ENCODE results near the gene OBP2B. TPM values are rescaled to one million over a fixed set of nuclear protein-coding genes. Genes with fewer than 3 reads are reported as not detected.
"Not testable (repeated sequence)": the region's sequence is repeated elsewhere in the genome, so short reads cannot be mapped to it uniquely, and the experiment has no call there.

OBP2B gene
- under 1 TPM in 2 of 4 donors, not detected in 2; 0.29 to 0.32 TPM for polyA plus RNA-seq (ENCODE audit: insufficient read length in 4 of 4)

DNA sequence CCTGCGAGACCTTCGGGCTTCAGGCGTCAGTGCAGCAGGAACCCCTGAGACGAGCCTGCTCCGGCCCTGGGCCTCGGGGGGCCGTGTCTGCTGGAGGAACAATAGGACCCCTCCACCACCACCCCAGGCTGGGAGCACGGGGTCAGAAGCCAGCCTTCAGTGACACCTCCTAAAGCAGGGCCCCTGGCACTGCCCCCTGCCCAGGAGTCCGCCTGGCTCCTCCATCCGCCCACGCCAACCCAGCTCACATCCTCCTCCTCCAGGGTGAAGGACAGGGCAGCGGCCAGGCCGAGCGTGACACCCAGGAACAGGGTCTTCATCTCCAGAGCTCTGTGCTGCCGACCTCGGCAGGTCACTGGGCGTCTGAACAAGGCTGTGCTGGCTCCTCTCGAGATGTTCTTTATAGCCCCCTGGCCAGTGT, at the start of gene OBP2B:
Gene OBP2B, minus strand, starts transcription at position 371 of the 421 bp plus-strand sequence. Its CDS starts 51 bp downstream, at position 320.
- not testable (repeated sequence) for DNase-seq (ENCODE audit: low read depth in 4 of 4, low spot score in 3 of 4)

- DNase-seq (ENCODE audit: low read depth in 4 of 4, low spot score in 3 of 4) = no peak
Measured at GRCh38 chr9:133258061-133259015, 49.3 kb upstream of the OBP2B start.

- DNase-seq (ENCODE audit: low read depth in 4 of 4, low spot score in 3 of 4) = no peak
Measured at GRCh38 chr9:133257465-133257956, 48.5 kb upstream of the OBP2B start.

- no peak for DNase-seq (ENCODE audit: low read depth in 4 of 4, low spot score in 3 of 4)
Measured at GRCh38 chr9:133256686-133257091, 47.6 kb upstream of the OBP2B start.

- DNase-seq (ENCODE audit: low read depth in 4 of 4, low spot score in 3 of 4) = no peak
Measured at GRCh38 chr9:133256136-133256461, 47.0 kb upstream of the OBP2B start.

- DNase-seq (ENCODE audit: low read depth in 4 of 4, low spot score in 3 of 4) = no peak
Measured at GRCh38 chr9:133255371-133256135, 46.5 kb upstream of the OBP2B start.

DNA sequence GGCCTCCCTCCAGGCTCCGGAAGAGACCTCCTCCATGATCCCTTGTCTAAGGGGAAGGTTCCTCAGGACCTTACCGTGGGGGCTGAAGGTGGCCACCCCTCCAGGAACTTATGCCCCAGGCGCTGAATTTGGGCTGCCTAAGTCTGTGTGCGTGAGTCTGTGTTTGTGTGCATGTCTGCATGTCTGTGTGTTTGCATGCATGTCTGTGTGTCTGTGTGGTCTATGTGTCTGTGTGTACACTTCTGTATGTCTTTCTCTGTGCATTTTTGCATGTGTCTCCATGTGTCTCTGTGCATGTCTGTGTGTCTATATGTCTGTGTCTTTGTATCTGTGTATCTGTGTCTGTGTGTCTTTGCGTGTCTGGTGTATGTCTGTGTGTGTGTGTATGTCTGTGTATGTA, 45.4 kb upstream of the OBP2B start:
- no peak for DNase-seq (ENCODE audit: low read depth in 4 of 4, low spot score in 3 of 4)

DNA sequence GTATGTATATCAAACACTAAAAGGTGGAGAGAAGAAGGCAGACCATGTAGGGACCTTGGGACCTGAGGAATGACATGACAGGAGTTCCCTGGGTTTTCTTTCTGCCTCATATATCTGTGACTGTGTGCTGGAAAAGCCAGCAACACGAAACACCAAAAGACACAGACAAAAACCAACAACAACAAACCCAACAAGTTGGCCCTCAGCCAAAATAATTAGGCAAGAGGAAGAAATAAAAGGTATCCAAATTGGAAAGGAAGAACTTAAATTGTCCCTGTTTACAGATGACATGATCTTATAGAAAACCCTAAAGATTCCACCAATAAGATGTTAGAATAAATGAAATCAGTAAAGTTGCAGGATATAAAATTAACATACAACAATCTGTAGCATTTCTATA, 44.2 kb upstream of the OBP2B start:
- DNase-seq (ENCODE audit: low read depth in 4 of 4, low spot score in 3 of 4) = no peak

DNA sequence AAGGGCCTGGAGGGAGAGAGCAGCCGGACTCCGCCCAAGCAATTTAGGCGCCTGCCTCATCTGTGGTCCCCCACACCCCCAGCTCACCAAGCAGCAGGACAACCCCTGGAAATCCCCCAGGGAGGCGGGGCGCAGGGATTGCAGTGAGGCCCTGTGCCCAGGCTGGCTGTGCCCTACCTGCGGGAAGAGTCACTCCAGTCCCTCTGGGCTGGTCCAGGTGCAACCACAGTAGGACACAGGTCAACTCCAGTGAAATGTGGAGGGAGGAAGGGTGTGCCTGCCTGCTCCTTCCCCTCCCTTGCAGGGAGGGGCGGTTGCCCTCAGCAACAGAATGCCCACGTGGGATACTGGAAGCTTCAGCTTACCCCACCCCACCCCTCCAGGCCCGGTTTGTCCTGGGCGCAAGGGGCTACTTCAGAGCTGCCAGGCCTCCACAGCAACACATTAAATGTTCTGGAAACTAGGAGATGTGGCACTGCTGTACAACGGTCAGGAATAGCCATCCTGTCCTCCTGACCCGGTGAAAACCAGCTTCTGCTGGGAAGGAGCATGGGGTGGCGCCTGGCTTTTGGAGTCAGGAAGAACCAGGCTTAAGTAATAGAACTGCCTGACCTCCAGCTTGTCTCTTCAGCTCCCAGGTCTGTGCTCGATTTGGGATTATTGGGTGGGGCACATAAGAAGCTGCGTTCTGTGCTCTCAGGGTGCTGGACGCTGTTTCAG, 43.4 kb upstream of the OBP2B start:
- no peak for DNase-seq (ENCODE audit: low read depth in 4 of 4, low spot score in 3 of 4)

- DNase-seq (ENCODE audit: low read depth in 4 of 4, low spot score in 3 of 4) = no peak
Measured at GRCh38 chr9:133251773-133252172, 42.7 kb upstream of the OBP2B start.

GRCh38 chr9:133251221-133251620, 42.2 kb upstream of the OBP2B start:
- DNase-seq (ENCODE audit: low read depth in 4 of 4, low spot score in 3 of 4) = not testable (repeated sequence)

- DNase-seq (ENCODE audit: low read depth in 4 of 4, low spot score in 3 of 4) = no peak
Measured at GRCh38 chr9:133250741-133251170, 41.7 kb upstream of the OBP2B start.

DNA sequence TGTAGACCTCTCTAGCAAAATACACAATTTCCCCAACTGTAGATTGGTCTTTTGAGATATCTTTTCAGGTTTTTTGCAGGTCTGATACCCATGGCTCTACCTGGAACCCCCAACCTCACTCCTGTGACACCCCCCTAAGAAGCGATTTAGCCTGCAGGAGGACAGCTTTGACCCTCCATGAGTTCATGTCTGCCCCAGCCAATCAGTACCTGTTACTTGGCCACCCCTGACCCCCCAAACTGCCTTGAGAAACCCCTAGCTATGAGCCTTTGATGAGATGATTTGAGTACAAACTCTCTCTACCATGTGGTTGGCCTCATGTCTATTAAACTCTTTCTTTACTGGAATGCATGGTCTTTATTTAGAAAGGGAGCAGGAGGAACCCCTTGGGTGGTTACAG, 40.3 kb upstream of the OBP2B start:
- DNase-seq (ENCODE audit: low read depth in 4 of 4, low spot score in 3 of 4) = no peak

DNA sequence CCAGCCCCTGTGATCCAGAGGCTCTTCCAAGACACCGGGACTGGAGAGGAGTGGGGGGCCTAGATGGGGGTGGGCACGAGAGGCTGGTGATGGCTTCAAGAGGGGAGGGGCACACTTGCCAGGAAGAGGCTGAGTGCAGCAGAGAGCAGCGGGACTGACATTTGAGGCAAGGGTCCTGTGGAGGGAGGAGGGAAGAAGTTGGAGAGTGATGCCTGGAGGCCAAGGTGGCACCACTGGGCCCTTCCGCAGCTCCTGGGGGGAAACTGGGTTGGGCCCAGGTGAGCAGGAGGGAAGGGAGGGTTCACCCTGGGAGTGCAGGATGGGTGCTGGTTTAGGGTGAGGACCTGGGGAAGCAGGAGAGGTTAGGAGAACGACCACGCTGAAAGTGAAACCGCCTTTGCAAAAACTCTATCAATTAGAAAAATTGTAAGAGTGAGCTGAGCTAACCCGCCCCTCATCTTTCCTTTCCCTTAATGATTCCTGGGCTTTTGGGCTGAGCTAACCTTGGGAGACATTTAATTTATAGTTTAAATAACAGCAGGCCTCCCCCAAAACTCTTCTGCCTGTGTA, 39.8 kb upstream of the OBP2B start:
- no peak for DNase-seq (ENCODE audit: low read depth in 4 of 4, low spot score in 3 of 4)

GRCh38 chr9:133247632-133248031, 38.6 kb upstream of the OBP2B start:
- DNase-seq (ENCODE audit: low read depth in 4 of 4, low spot score in 3 of 4) = no peak

GRCh38 chr9:133246991-133247390, 37.9 kb upstream of the OBP2B start:
- DNase-seq (ENCODE audit: low read depth in 4 of 4, low spot score in 3 of 4) = no peak

DNA sequence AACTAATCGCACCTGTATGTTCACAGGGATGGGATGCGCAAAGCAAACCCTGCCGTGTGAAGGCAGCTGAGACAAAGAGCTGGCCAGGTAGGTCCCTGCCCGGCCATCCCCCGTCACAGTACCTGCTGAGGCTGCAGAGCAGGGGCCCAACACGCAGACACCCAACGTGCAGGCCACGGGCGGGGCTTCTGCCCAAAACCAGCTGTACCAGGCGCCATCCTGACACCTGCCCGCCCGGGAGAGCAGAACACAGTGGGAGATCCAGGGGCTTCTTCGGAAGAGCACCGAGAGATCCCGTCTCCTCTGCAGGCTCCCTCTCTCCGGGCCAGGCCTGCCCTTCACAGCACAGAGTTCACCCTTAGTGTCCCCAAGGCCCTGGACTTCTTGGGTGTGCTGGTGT, 37.5 kb upstream of the OBP2B start:
- no peak for DNase-seq (ENCODE audit: low read depth in 4 of 4, low spot score in 3 of 4)

DNA sequence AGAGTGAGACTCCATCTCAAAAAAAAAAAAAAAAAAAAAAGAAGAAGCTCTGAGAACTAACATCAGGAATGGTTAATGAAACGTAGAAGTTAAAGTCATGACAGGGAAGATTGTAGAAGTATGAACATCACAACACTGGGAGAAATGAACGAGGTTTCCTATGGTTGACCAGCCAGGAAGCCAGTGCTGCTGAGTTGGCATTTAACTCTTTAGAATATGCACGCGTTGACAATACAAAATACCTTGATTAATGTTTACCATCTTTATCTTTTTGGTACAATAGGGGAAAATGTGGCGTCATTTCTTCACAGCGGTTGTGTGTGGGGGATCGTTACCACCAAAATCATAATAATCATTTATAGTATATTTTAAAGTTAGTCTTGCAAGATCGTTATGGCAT, 33.9 kb upstream of the OBP2B start:
- no peak for DNase-seq (ENCODE audit: low read depth in 4 of 4, low spot score in 3 of 4)

DNA sequence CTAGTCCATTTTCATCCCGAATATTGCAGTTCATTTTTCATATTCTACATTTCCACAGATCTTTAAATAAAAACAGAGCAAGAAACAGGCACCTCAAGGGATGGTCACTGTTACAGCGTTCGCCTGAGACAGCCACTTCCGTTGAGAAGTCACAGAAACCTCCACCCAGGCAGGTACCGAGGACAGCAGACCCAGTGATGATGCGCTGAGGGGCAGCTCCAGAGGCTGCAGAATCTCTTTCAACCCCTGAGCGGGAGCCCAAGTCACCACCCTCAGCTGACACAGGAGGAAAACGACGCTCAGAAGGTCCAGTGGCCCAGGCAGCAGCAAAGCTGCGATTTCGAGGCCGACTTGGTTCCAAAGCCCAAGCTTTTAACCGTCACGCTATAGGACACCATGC, 33.2 kb upstream of the OBP2B start:
- no peak for DNase-seq (ENCODE audit: low read depth in 4 of 4, low spot score in 3 of 4)

GRCh38 chr9:133239533-133240090, 30.6 kb upstream of the OBP2B start:
- DNase-seq (ENCODE audit: low read depth in 4 of 4, low spot score in 3 of 4) = no peak

Data from left renal pelvis (tissue), 4 donors.